Thoracic aorta (tissue), 2 donors: ENCODE measurements around the gene MTARC1. TPM values are rescaled to one million over a fixed set of nuclear protein-coding genes. Genes with fewer than 3 reads are reported as not detected.

Source experiments
- ATAC-seq: fragments of 150-250 bp; one replicate; pipeline ENCODE4 v1.8.0; 2017; ENCODE audit warnings: low read depth; ENCODE audit not compliant: insufficient number of reproducible peaks, low FRiP score
- DNase-seq: peaks from one replicate; pipeline ENCODE4 v3.0.0-alpha.2; 2020; ENCODE audit warnings: low spot score
- H3K27ac ChIP-seq, 2 donors: fragments of 200-600 bp; sonication (generic); 1 replicate in 1 of 2; 2 replicates in 1 of 2; pipeline ENCODE4 v1.5.1; 2016; ENCODE audit warnings: mild to moderate bottlenecking in 2 of 2, moderate library complexity in 2 of 2
- H3K27me3 ChIP-seq: fragments of 200-600 bp; sonication (generic); replicated peaks from 2 replicates; pipeline ENCODE4 v1.6.0; 2016; ENCODE audit warnings: mild to moderate bottlenecking; ENCODE audit not compliant: insufficient read depth
- H3K36me3 ChIP-seq: fragments of 200-600 bp; sonication (generic); one replicate; pipeline ENCODE4 v1.5.1; 2016
- H3K4me1 ChIP-seq, 2 donors: fragments of 200-600 bp; sonication (generic); 1 replicate in 1 of 2; 2 replicates in 1 of 2; pipeline versions ENCODE4 v1.5.1 to v1.6.0; 2016; ENCODE audit warnings: low read depth in 2 of 2, mild to moderate bottlenecking in 1 of 2; ENCODE audit not compliant: control insufficient read depth in 1 of 2
- H3K4me3 ChIP-seq: fragments of 200-600 bp; sonication (generic); 2 replicates; pipeline ENCODE4 v1.5.1; 2016; ENCODE audit warnings: mild to moderate bottlenecking
- H3K9me3 ChIP-seq: fragments of 200-600 bp; sonication (generic); 2 replicates; pipeline ENCODE4 v1.5.1; 2016
- total RNA-seq, 2 donors: library from RNA; depleted of rRNA; stranded (reverse); fragments of >200 nt; gene quantifications; one replicate each; pipeline versions ENCODE4 v1.1.0 to v1.2.3, GENCODE V29; 2016
- TF ChIP-seq, protein P1 (sequence below): fragments of 200-600 bp; sonication (generic); IDR thresholded peaks from one replicate; pipeline ENCODE4 v1.5.1; 2019; ENCODE audit warnings: antibody characterized with exemption

The MTARC1 gene
- total RNA-seq, 2 donors from 2014 or later, result 3.6 to 3.7 TPM

DNA sequence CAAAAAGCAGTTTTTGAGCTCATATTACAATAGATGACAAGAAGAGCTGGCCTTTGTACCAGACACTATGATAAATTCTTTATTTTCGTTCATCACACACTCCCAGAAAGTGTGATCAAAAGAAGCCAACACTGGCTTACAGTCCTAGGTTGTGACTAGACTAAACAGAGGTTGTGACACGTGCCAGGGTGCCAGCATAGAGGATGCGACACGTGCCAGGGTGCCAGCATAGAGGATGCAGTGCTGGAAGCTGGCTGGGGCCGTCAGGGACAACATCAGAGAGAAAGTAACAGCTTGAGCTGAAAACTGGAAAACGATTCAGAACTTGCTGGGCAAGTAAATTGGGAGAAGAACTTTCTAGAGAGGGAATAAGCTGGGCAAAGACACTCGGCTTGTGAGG lies 2.2 kb downstream of the MTARC1 start:
- TF ChIP-seq, protein P1, sequence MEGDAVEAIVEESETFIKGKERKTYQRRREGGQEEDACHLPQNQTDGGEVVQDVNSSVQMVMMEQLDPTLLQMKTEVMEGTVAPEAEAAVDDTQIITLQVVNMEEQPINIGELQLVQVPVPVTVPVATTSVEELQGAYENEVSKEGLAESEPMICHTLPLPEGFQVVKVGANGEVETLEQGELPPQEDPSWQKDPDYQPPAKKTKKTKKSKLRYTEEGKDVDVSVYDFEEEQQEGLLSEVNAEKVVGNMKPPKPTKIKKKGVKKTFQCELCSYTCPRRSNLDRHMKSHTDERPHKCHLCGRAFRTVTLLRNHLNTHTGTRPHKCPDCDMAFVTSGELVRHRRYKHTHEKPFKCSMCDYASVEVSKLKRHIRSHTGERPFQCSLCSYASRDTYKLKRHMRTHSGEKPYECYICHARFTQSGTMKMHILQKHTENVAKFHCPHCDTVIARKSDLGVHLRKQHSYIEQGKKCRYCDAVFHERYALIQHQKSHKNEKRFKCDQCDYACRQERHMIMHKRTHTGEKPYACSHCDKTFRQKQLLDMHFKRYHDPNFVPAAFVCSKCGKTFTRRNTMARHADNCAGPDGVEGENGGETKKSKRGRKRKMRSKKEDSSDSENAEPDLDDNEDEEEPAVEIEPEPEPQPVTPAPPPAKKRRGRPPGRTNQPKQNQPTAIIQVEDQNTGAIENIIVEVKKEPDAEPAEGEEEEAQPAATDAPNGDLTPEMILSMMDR, result no peak
- no peak for ATAC-seq
- no peaks in the 10 kb centered on the region for H3K36me3 ChIP-seq
- no peaks in the 10 kb centered on the region for H3K27me3 ChIP-seq
- no peak overlapping the region for H3K4me3 ChIP-seq
- H3K9me3 ChIP-seq, result no peaks in the 10 kb centered on the region
- H3K4me1 ChIP-seq, result peaks cover 6 to 48% of the 10 kb centered on the region in 2 donors
- DNase-seq, result no peak
- H3K27ac ChIP-seq, result peak overlapping the region in 1 of 2 donors; percentile 67

DNA sequence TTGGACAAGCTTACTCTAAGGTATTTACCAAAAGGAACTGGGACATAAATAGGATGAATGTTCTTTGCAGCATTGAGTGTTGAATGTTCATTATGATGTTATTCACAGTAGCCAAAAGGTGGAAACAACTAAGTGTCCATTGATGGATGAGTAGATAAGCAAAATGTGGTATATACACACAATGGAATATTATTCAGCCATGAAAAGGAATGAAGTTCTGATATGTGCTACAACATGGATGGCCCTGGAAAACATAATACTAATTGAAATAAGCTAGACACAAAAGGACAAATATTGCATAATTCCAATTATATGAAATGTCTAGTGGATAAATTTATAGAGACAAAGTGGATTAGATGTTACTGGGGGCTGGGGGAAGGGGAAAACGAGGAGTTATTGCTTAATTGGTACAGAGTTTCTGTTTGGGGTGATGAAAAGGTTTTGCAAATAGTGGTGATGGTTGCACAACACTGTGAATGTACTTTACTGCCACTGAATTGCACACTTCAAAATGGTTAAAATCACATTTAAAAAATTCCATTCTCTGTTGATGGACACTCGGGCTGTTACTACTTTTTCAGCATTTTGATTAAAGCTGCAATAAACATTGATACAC lies 2.9 kb downstream of the MTARC1 start:
- H3K9me3 ChIP-seq, result no peaks in the 10 kb centered on the region
- TF ChIP-seq, protein P1, result no peak
- no peaks in the 10 kb centered on the region for H3K36me3 ChIP-seq
- ATAC-seq (no peak), DNase-seq (no peak)
- no peaks in the 10 kb centered on the region for H3K27me3 ChIP-seq
- H3K4me3 ChIP-seq, result no peak overlapping the region
- peak overlapping the region in 1 of 2 donors; percentile 67 for H3K27ac ChIP-seq
- peaks cover 6 to 48% of the 10 kb centered on the region in 2 donors for H3K4me1 ChIP-seq

DNA sequence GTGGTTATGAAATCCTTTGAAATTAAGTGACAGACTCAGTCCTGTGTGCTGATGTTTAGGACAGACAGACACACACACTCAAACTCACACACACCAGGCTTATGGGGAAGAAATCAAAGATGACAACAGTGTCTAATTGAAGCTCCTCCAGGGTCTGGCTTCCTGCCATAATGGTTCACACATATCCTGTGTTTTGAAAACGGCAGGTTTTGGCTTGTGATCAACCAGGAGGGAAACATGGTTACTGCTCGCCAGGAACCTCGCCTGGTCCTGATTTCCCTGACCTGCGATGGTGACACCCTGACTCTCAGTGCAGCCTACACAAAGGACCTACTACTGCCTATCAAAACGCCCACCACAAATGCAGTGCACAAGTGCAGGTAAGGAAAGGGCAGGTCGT lies 4.6 kb downstream of the MTARC1 start:
- Histone ChIP-seq H3K9me3 (no peaks in the 10 kb centered on the region), H3K4me3 (peak overlapping the region; percentile 3), H3K36me3 (no peaks in the 10 kb centered on the region), H3K27ac (peak overlapping the region; percentile 74 to 75), H3K4me1 (peaks cover 6 to 40% of the 10 kb centered on the region in 2 donors), H3K27me3 (no peaks in the 10 kb centered on the region)
- ATAC-seq, result no peak
- DNase-seq, result no peak
- TF ChIP-seq, protein P1, result no peak

DNA sequence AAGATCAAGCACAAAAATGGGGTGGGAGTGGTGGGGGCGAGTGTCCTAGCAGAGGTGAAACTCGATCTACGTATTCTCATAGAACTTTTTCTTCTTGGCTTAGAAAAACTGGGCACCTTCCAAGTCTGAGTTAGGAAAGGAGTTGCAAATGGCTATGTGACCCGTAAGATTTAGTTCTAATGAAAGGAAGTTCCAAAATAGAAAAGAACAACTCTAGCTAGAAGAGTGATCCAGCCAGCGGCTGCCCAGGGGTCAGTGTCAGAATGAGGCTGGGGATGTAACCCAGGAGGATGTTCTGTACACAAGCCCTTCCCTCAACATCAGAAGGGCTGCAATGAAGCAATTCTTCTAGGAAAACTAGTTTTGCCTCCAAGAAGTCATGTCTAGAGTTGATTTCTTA lies 5.2 kb downstream of the MTARC1 start:
- H3K27me3 ChIP-seq, result no peaks in the 10 kb centered on the region
- H3K4me3 ChIP-seq, result peak overlapping the region; percentile 3
- no peaks in the 10 kb centered on the region for H3K36me3 ChIP-seq
- DNase-seq (no peak), ATAC-seq (no peak)
- peaks cover 7 to 40% of the 10 kb centered on the region in 2 donors for H3K4me1 ChIP-seq
- TF ChIP-seq, protein P1, result no peak
- H3K27ac ChIP-seq, result peak overlapping the region; percentile 74 to 75
- no peaks in the 10 kb centered on the region for H3K9me3 ChIP-seq

DNA sequence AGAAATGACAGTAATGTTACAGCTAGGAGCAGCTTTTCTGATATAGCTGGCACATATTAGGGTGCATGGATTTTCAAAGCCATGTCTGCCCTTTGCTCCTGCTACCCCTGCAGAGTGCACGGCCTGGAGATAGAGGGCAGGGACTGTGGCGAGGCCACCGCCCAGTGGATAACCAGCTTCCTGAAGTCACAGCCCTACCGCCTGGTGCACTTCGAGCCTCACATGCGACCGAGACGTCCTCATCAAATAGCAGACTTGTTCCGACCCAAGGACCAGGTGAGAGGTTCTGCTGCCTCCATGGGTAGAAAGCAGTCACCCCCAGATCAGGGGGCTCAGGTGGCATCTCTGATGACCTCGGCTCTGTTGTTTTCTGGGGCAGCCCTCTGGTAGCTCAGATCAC lies 9.8 kb downstream of the MTARC1 start:
- no peak for DNase-seq
- Histone ChIP-seq H3K4me3 (no peak overlapping the region), H3K9me3 (no peaks in the 10 kb centered on the region), H3K27me3 (no peaks in the 10 kb centered on the region), H3K36me3 (peaks cover 7% of the 10 kb centered on the region), H3K4me1 (peaks cover 8 to 18% of the 10 kb centered on the region in 2 donors), H3K27ac (peak overlapping the region in 1 of 2 donors; percentile 14)
- TF ChIP-seq, protein P1, result no peak
- no peak for ATAC-seq
